ENCODE measurements around the gene SMIM38. TPM values are rescaled to one million over a fixed set of nuclear protein-coding genes. Genes with fewer than 3 reads are reported as not detected.

The SMIM38 gene
- total RNA-seq, 1 donor from 2014 or later: not detected

DNA sequence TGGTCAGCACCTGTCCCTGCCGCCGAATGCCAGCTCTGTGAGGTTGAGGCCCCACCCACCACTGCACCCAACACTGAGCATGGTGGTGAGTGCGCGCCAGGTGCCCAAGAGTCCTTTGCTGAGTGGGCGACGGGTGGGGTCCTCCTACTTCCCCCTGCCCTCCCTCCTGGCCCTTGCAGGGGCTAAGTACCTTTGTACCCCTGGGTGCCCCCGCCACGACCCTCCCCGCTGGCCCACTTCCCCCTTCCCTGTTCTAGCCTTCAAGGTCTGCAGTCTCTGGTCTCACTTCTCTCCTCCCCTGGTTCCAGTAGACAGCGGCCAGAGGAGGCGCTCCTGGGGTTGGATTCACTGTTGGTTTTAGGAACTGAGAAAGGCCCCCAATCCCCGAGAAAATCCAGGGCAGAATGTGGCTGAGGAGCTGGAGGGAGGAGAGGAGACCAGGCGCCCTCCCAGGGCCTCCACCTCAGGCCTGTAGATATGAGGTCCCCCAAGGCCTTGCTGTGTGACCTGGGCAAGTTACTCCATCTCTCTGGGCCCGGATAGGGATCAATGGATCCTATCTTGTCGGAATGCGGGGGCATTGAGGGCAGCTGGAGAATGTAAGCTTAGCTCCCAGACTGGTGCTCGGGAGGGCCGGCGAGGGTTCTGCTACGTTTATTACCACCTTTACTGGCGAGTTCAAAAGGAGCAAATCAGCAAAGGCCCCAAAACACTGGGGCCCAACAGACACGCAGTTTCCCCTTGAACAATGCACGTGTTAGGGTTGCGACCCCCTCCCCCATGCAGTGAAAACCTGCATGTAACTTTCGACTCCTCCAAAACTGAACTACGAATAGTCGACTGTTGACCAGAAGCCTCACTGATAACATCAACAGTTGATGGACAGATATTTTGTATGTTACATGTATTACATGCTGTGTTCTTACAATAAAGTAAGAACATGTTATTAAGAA lies 31.9 kb upstream of the SMIM38 start:
- no peaks in the 10 kb centered on the region for H3K36me3 ChIP-seq (ENCODE audit: control insufficient read depth, insufficient read depth, low read length)
- no peaks in the 10 kb centered on the region for H3K27me3 ChIP-seq (ENCODE audit: control insufficient read depth, insufficient read depth, low read length)
- DNase-seq (ENCODE audit: low read depth): no peak
- H3K4me3 ChIP-seq (ENCODE audit: low read depth, low read length): no peak overlapping the region
- TF ChIP-seq, protein P1, sequence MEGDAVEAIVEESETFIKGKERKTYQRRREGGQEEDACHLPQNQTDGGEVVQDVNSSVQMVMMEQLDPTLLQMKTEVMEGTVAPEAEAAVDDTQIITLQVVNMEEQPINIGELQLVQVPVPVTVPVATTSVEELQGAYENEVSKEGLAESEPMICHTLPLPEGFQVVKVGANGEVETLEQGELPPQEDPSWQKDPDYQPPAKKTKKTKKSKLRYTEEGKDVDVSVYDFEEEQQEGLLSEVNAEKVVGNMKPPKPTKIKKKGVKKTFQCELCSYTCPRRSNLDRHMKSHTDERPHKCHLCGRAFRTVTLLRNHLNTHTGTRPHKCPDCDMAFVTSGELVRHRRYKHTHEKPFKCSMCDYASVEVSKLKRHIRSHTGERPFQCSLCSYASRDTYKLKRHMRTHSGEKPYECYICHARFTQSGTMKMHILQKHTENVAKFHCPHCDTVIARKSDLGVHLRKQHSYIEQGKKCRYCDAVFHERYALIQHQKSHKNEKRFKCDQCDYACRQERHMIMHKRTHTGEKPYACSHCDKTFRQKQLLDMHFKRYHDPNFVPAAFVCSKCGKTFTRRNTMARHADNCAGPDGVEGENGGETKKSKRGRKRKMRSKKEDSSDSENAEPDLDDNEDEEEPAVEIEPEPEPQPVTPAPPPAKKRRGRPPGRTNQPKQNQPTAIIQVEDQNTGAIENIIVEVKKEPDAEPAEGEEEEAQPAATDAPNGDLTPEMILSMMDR (IDR thresholded peaks at IDR 0.05; ENCODE audit: insufficient read depth, low read length, poor library complexity, severe bottlenecking): peak; percentile 27

DNA sequence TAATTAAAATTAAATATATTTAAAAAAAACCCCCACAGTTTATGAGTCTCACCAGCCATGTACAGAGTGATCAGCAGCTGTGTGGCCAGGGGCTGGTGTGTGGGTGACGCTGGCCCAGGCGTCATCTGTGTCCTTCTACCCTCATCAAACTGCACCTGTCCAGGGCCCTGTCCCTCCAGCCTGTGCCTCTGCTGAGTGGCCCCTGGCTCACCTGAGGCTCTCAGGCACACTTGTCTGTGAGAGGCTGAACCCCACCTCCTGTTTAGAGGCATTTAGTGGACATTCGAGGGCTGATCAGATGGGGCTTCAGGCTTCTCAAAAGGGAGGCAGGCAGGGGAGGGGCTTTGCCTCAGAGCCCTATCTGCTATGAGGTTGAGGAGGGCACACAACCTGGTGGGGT lies 29.9 kb upstream of the SMIM38 start:
- Histone ChIP-seq H3K27me3 (ENCODE audit: control insufficient read depth, insufficient read depth, low read length) (no peaks in the 10 kb centered on the region), H3K4me3 (ENCODE audit: low read depth, low read length) (no peak overlapping the region), H3K36me3 (ENCODE audit: control insufficient read depth, insufficient read depth, low read length) (no peaks in the 10 kb centered on the region)
- DNase-seq (ENCODE audit: low read depth): no peak
- TF ChIP-seq, protein P1 (IDR thresholded peaks at IDR 0.05; ENCODE audit: insufficient read depth, low read length, poor library complexity, severe bottlenecking): no peak

DNA sequence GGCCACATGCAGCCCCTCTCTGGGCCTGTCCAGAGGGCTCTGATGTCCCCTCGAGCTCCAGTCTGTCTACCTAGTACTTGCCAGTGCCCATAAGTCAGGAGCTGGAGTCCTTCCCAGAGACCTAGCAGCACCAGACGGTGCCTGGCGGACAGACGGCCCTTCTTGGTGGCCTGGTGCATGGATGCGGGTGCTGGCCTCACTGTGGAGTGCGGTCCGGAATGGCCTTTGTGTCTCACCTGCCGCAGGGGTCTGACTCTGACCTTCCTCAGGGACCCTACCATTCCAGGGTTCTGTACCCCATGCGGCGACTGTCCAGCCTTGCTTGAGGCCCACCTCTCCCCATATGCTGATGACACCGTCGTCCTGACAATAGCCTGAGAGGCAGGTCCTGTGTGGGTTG lies 29.4 kb upstream of the SMIM38 start:
- TF ChIP-seq, protein P1 (IDR thresholded peaks at IDR 0.05; ENCODE audit: insufficient read depth, low read length, poor library complexity, severe bottlenecking): no peak
- H3K36me3 ChIP-seq (ENCODE audit: control insufficient read depth, insufficient read depth, low read length): no peaks in the 10 kb centered on the region
- no peak overlapping the region for H3K4me3 ChIP-seq (ENCODE audit: low read depth, low read length)
- H3K27me3 ChIP-seq (ENCODE audit: control insufficient read depth, insufficient read depth, low read length): no peaks in the 10 kb centered on the region
- no peak for DNase-seq (ENCODE audit: low read depth)

DNA sequence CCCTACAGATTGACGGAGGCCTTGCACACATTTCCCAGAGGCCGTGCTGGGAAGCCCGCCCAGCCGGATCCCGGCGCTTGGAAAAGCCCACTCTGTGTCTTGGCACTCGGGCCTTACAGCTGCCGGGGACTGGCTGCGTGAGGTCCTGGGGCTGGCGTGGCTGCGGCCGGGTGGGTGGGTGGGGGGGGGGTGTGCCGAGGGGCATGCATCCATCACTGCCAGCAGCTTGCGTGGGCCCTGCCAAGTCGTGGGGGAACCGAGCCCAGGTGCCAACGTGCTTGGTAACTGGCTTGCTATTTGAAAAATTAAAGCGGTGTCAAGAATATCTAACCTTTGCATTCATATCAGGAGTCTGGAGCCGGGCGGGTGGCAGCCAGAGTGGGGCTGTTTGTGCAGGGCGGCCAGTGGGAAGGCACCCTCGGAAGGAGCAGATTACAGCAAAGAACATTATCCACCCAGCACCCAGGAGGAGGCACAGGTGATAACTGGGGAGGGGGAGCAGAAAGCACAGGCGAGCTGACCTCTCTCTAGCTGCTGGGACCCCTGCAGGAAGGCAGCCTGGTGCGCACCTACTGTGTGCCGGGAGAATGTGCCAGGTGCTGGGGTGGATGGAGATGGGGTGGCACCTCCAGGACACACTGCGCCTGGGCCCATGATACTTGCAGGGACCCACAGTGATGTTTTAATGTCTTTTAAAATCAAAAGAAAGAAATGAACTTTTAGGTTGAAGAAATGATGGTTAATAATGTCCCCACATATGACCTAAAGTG lies 28.5 kb upstream of the SMIM38 start:
- Histone ChIP-seq H3K27me3 (ENCODE audit: control insufficient read depth, insufficient read depth, low read length) (no peaks in the 10 kb centered on the region), H3K4me3 (ENCODE audit: low read depth, low read length) (no peak overlapping the region), H3K36me3 (ENCODE audit: control insufficient read depth, insufficient read depth, low read length) (no peaks in the 10 kb centered on the region)
- TF ChIP-seq, protein P1 (IDR thresholded peaks at IDR 0.05; ENCODE audit: insufficient read depth, low read length, poor library complexity, severe bottlenecking): no peak
- no peak for DNase-seq (ENCODE audit: low read depth)

DNA sequence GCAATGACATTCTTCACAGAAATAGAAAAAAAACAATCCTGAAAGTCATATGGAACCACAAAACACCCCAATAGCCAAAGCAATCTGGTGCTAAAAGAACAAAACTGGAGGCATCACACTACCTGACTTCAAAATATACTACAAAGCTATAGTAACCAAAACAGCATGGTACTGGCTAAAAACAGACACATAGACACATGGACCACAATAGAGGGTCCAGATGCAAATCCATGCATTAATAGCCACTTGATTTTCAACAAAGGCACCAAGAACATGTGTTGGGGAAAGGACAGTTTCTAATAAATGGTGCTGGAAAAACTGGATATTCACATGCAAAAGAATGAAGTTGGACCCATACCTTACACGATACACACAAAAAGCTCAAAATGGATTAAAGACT lies 27.9 kb upstream of the SMIM38 start:
- no peak for DNase-seq (ENCODE audit: low read depth)
- no peak overlapping the region for H3K4me3 ChIP-seq (ENCODE audit: low read depth, low read length)
- TF ChIP-seq, protein P1 (IDR thresholded peaks at IDR 0.05; ENCODE audit: insufficient read depth, low read length, poor library complexity, severe bottlenecking): no peak
- no peaks in the 10 kb centered on the region for H3K27me3 ChIP-seq (ENCODE audit: control insufficient read depth, insufficient read depth, low read length)
- no peaks in the 10 kb centered on the region for H3K36me3 ChIP-seq (ENCODE audit: control insufficient read depth, insufficient read depth, low read length)
